GM12878 (cell line): Measurements from ENCODE around the gene C9. TPM values are rescaled to one million over a fixed set of nuclear protein-coding genes. Genes with fewer than 3 reads are reported as not detected.

Experiments used
- ATAC-seq: fragments of 200-7000 bp; cut with Tn5 transposase; 3 replicates; pipeline ENCODE4 v1.9.1; 2020; ENCODE audit warnings: mild to moderate bottlenecking, moderate library complexity
- BruUV-seq: library from RNA; stranded (reverse); fragments of 400-500 nt; replicated peaks from 2 replicates; lab custom pipeline; 2021; lab: Mats Ljungman, UMichigan
- CTCF ChIA-PET: fragments of 300-600 bp; sonication (Branson Sonifier 250); formaldehyde crosslinking; extraction: SDS; loops from one replicate; lab custom pipeline; 2021; ENCODE audit warnings: inconsistent platforms; lab: Yijun Ruan, JAX
- POLR2A ChIA-PET: fragments of 350-600 bp; formaldehyde crosslinking; extraction: SDS; loops from one replicate; lab custom pipeline; 2021; ENCODE audit warnings: inconsistent platforms; lab: Charles Lee
- RAD21 ChIA-PET: fragments of 300-600 bp; sonication (Branson Sonifier 250); formaldehyde crosslinking; loops from one replicate; lab custom pipeline; 2023; ENCODE audit warnings: antibody characterized with exemption; ENCODE audit not compliant: unreplicated experiment; lab: Charles Lee
- SMC1A ChIA-PET: fragments of 300-600 bp; sonication (Branson Sonifier 250); formaldehyde crosslinking; loops from one replicate; lab custom pipeline; 2023; ENCODE audit not compliant: unreplicated experiment, uncharacterized antibody; lab: Charles Lee
- DNase-seq: peaks from one replicate; pipeline ENCODE4 v3.0.0-alpha.2; 2011; ENCODE audit warnings: low read depth, low spot score
- FAIRE-seq: peaks from 3 replicates; lab custom pipeline; 2011; peaks lifted over from hg19 to GRCh38; lab: Jason Lieb, UNC
- H2AFZ ChIP-seq: 2 replicates; pipeline ENCODE4 v1.6.0; 2011; ENCODE audit warnings: low read depth, low read length, control low read depth; ENCODE audit not compliant: control insufficient read depth
- H3K27ac ChIP-seq: 2 replicates; pipeline ENCODE4 v1.5.1; 2011; ENCODE audit warnings: control low read depth; ENCODE audit not compliant: control insufficient read depth, insufficient read depth
- H3K27me3 ChIP-seq, 2 experiments: replicated peaks in 1 of 2; 2 replicates each; pipeline versions ENCODE4 v1.6.0 to v1.6.1; 2011; ENCODE audit warnings: low read length in 1 of 2; ENCODE audit not compliant: control insufficient read depth in 2 of 2, insufficient read depth in 2 of 2
- H3K36me3 ChIP-seq, 2 experiments: 2 replicates each; pipeline ENCODE4 v1.5.1; 2011; ENCODE audit warnings: low read length in 1 of 2; ENCODE audit not compliant: control insufficient read depth in 2 of 2, insufficient read depth in 2 of 2
- H3K4me1 ChIP-seq: 2 replicates; pipeline ENCODE4 v1.6.1; 2011; ENCODE audit warnings: mild to moderate bottlenecking, low read length, moderate library complexity, mixed read lengths; ENCODE audit not compliant: control insufficient read depth, insufficient read depth
- H3K4me2 ChIP-seq: 2 replicates; pipeline ENCODE4 v1.6.0; 2011; ENCODE audit warnings: control low read depth; ENCODE audit not compliant: control insufficient read depth, insufficient read depth
- H3K4me3 ChIP-seq: fragments of 200-600 bp; sonication (generic); 2 replicates; pipeline ENCODE4 v1.5.1; 2016
- H3K79me2 ChIP-seq: 2 replicates; pipeline ENCODE4 v1.6.0; 2011; ENCODE audit warnings: low read length; ENCODE audit not compliant: control insufficient read depth, insufficient read depth
- H3K9ac ChIP-seq: 2 replicates; pipeline ENCODE4 v1.8.0; 2011; ENCODE audit warnings: low read length, control low read depth, mixed read lengths; ENCODE audit not compliant: control insufficient read depth, insufficient read depth
- H3K9me3 ChIP-seq: replicated peaks from 3 replicates; pipeline ENCODE4 v1.5.1; 2011; ENCODE audit warnings: mild to moderate bottlenecking, low read length; ENCODE audit not compliant: control insufficient read depth, insufficient read depth
- H4K20me1 ChIP-seq: 2 replicates; pipeline ENCODE4 v1.6.0; 2011; ENCODE audit not compliant: control insufficient read depth, insufficient read depth
- ATF7 ChIP-seq: fragments of 450-650 bp; IDR thresholded peaks from 2 replicates; pipeline ENCODE4 v1.6.1; 2016; ENCODE audit warnings: low read depth, mild to moderate bottlenecking
- CEBPB ChIP-seq, 2 experiments: fragments of 150-350 bp in 1 of 2; IDR thresholded peaks; 2 replicates each; pipeline ENCODE4 v1.6.1; 2012 to 2014; ENCODE audit warnings: low read depth in 2 of 2, low read length in 2 of 2, borderline replicate concordance in 1 of 2, inconsistent platforms in 1 of 2
- FOXM1 ChIP-seq: IDR thresholded peaks from 2 replicates; pipeline ENCODE4 v1.6.1; 2012; ENCODE audit warnings: low read depth, mild to moderate bottlenecking, inconsistent platforms, low read length, moderate library complexity
- HSF1 ChIP-seq: fragments of 150-350 bp; IDR thresholded peaks from 2 replicates; pipeline ENCODE4 v1.6.1; 2014; ENCODE audit warnings: mild to moderate bottlenecking, low read depth, low read length
- JUND ChIP-seq: IDR thresholded peaks from 2 replicates; pipeline ENCODE4 v1.6.1; 2012; ENCODE audit warnings: low read depth, mild to moderate bottlenecking, low read length, improper control_type of control experiment, moderate library complexity
- LARP7 ChIP-seq: fragments of 450-650 bp; IDR thresholded peaks from 2 replicates; pipeline ENCODE4 v1.6.1; 2017; ENCODE audit warnings: mild to moderate bottlenecking
- NFYB ChIP-seq: IDR thresholded peaks from 2 replicates; pipeline ENCODE4 v1.6.1; 2011; ENCODE audit warnings: low read depth, mild to moderate bottlenecking, low read length, improper control_type of control experiment, moderate library complexity; ENCODE audit not compliant: insufficient read depth
- POLR2AphosphoS2 ChIP-seq: IDR thresholded peaks from 2 replicates; pipeline ENCODE4 v1.6.1; 2011; ENCODE audit warnings: low read depth, mild to moderate bottlenecking, low read length, improper control_type of control experiment, moderate library complexity
- SMARCA5 ChIP-seq: fragments of 450-650 bp; IDR thresholded peaks from 2 replicates; pipeline ENCODE4 v1.6.1; 2017; ENCODE audit warnings: mild to moderate bottlenecking
- SMC3 ChIP-seq: IDR thresholded peaks from 2 replicates; pipeline ENCODE4 v1.6.1; 2011; ENCODE audit warnings: low read length, improper control_type of control experiment, borderline replicate concordance
- SUZ12 ChIP-seq: fragments of 200-600 bp; sonication (generic); IDR thresholded peaks from one replicate; pipeline ENCODE4 v1.6.1; 2018; ENCODE audit warnings: antibody characterized with exemption, mild to moderate bottlenecking; ENCODE audit not compliant: unreplicated experiment
- TARDBP ChIP-seq: IDR thresholded peaks from 2 replicates; pipeline ENCODE4 v1.6.1; 2016; ENCODE audit warnings: borderline replicate concordance
- TCF12 ChIP-seq: IDR thresholded peaks from 2 replicates; pipeline ENCODE4 v1.6.1; 2011; ENCODE audit warnings: low read depth, mild to moderate bottlenecking, low read length
- TCF3 ChIP-seq: IDR thresholded peaks from 2 replicates; pipeline ENCODE4 v1.6.1; 2012; ENCODE audit warnings: low read depth, mild to moderate bottlenecking, low read length, borderline replicate concordance; ENCODE audit not compliant: insufficient read depth
- ZBED1 ChIP-seq: IDR thresholded peaks from 2 replicates; pipeline ENCODE4 v1.6.1; 2016; ENCODE audit warnings: borderline replicate concordance
- ZNF207 ChIP-seq: fragments of 450-650 bp; IDR thresholded peaks from 2 replicates; pipeline ENCODE4 v1.6.1; 2014; ENCODE audit warnings: antibody characterized with exemption, mild to moderate bottlenecking, borderline replicate concordance
- WGBS: methylation state at CpG from one replicate; pipeline ENCODE4 v1.1.6; 2016; ENCODE audit warnings: low lambda C conversion rate; ENCODE audit not compliant: insufficient replicate concordance, insufficient coverage; ENCODE audit errors: missing lambda C conversion rate; 5-methylcytosine and 5-hydroxymethylcytosine counted together
- in situ Hi-C: fragments of 300-500 bp; cut with MboI; formaldehyde crosslinking; loops from 9 replicates; pipeline ENCODE4 v1.14.3; 2018; ENCODE audit warnings: mixed read lengths
- intact Hi-C: fragments of 100-400 bp; cut with micrococcal nuclease; formaldehyde crosslinking; loops from one replicate; pipeline ENCODE4 v1.14.2; 2022; ENCODE audit not compliant: unreplicated experiment
- polyA plus RNA-seq, 11 experiments: library from polyadenylated mRNA; depleted of rRNA in 4 of 11; unstranded in 6 of 11; stranded (reverse) in 5 of 11; fragments of >200 nt; fragmentation: Nextera tagmentation in 4 of 11; fragmentation: Illumina TruSeq in 1 of 11; extraction: Ambion mirVana in 4 of 11; extraction: Trizol in 1 of 11; gene quantifications; 1 replicate in 1 of 11; 2 replicates in 10 of 11; pipeline versions ENCODE4 v1.2.1 to v1.2.3, GENCODE V29; 2011 to 2016; ENCODE audit warnings: inconsistent platforms in 2 of 11, missing spikeins in 2 of 11, low read depth in 1 of 11
- total RNA-seq, 4 experiments: library from RNA; depleted of rRNA in 3 of 4; stranded (reverse); fragments of >200 nt in 3 of 4; fragmentation: Illumina TruSeq in 1 of 4; extraction: Trizol in 1 of 4; gene quantifications; 2 replicates each; pipeline versions ENCODE4 v1.2.1 to v1.2.3, GENCODE V29; 2013 to 2021

The C9 gene
- total and polyA plus RNA-seq, 10 of the 15 experiments (the other 5 are each of a cell fraction or from before 2014, with no cell fraction given): 0.54 TPM; not detected in 9

GRCh38 chr5:39253196-39253595 is 111.1 kb downstream of the C9 start (continued):
- TF ChIP-seq TCF12 (no peak), SMARCA5 (no peak)

- intact Hi-C loops: no loop called here
- in situ Hi-C loops: no loop called here
- WGBS: 45% methylated on average over 1 of the region's 1 CpG
Measured at GRCh38 chr5:39249564-39250274, 114.6 kb downstream of the C9 start.

More at GRCh38 chr5:39249564-39250274, 114.6 kb downstream of the C9 start:
- Histone ChIP-seq H3K79me2 (no peaks in the 10 kb centered on the region), H3K27me3 (no peaks in the 10 kb centered on the region), H3K9me3 (peaks cover 12% of the 10 kb centered on the region), H3K4me2 (no peak overlapping the region), H4K20me1 (no peaks in the 10 kb centered on the region), H3K9ac (no peak overlapping the region), H3K36me3 (no peaks in the 10 kb centered on the region), H3K4me3 (no peak overlapping the region), H3K4me1 (no peaks in the 10 kb centered on the region), H3K27ac (no peak overlapping the region), H2AFZ (no peak overlapping the region)
- DNase-seq: no peak
- ChIA-PET SMC1A (interaction anchor here (0.6 to 1.9 kb wide), 3 partner anchors 18 to 33 kb away, joined by 3 to 6 read pairs (median 3); no protein-coding TSS in a partner anchor), RAD21 (no interaction called here), CTCF (interaction anchor here (1.6 kb wide), 1 partner anchor 169 kb away, joined by 5 read pairs; no protein-coding TSS in a partner anchor), POLR2A (no interaction called here)
- FAIRE-seq: no peak
- no TSS peak for BruUV-seq
- TF ChIP-seq POLR2AphosphoS2 (no peak), TARDBP (no peak), CEBPB (IDR thresholded peaks at IDR 0.05; ENCODE audit: borderline replicate concordance in 1 of 2, low read depth in 2 of 2, low read length in 2 of 2) (no peak), ZNF207 (no peak), HSF1 (no peak), ATF7 (no peak), LARP7 (no peak), JUND (no peak), SUZ12 (no peak), ZBED1 (no peak), FOXM1 (no peak), SMC3 (no peak), NFYB (no peak), TCF12 (no peak), TCF3 (no peak)
- no peak for ATAC-seq
